Cardiac fibroblast (primary cell): ENCODE results near the gene U2AF1L4.

Source experiments
- DNase-seq, 2 donors: peaks; one replicate each; pipeline versions ENCODE4 v3.0.0 to v3.0.0-alpha.2; 2010; ENCODE audit warnings: low read depth in 2 of 2
- H3K4me3 ChIP-seq, 2 donors: replicated peaks in 1 of 2; 1 replicate in 1 of 2; 2 replicates in 1 of 2; pipeline ENCODE4 v1.5.1; 2011; ENCODE audit warnings: low read depth in 2 of 2, low read length in 2 of 2, mild to moderate bottlenecking in 2 of 2, moderate library complexity in 1 of 2
- TF ChIP-seq, protein P1 (sequence below): IDR thresholded peaks from one replicate; pipeline ENCODE4 v1.5.1; 2011; ENCODE audit warnings: low read depth, mild to moderate bottlenecking, low read length, inconsistent platforms

The U2AF1L4 gene

DNA sequence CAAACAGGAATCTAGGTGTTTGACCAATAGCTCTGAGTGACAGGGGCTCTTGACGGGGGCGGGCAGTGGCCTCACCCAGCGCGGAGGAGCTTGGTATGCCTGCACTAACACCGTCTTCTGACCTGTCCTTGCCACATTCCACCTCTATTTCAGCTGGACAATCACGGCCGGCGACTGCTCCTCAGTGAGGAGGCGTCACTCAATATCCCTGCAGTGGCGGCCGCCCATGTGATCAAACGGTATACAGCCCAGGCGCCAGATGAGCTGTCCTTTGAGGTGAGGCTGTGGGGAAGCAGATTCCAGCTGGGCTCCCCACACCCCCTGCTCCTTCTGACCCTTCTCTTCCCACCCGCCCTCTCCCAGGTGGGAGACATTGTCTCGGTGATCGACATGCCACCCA lies 34.8 kb upstream of the U2AF1L4 start:
- no peak for DNase-seq
- H3K4me3 ChIP-seq: no peak overlapping the region

DNA sequence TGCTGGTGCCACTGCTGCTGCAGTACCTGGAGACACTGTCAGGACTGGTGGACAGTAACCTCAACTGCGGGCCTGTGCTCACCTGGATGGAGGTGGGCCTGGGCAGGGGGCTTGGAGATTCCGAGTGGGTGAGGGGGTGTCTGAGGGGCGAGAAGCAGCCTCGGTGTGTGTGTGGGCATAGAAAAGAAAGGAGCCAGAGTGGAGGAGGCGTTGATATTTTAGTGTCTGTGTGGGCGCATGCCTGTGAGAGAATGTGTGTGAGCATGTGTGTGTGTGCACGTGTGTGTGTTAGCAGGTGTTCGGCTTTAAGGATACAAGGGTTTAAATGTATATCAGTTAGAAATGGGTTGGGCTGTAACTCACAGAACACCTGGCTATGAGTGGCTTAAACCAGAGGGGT lies 33.8 kb upstream of the U2AF1L4 start:
- no peak for DNase-seq
- TF ChIP-seq, protein P1, sequence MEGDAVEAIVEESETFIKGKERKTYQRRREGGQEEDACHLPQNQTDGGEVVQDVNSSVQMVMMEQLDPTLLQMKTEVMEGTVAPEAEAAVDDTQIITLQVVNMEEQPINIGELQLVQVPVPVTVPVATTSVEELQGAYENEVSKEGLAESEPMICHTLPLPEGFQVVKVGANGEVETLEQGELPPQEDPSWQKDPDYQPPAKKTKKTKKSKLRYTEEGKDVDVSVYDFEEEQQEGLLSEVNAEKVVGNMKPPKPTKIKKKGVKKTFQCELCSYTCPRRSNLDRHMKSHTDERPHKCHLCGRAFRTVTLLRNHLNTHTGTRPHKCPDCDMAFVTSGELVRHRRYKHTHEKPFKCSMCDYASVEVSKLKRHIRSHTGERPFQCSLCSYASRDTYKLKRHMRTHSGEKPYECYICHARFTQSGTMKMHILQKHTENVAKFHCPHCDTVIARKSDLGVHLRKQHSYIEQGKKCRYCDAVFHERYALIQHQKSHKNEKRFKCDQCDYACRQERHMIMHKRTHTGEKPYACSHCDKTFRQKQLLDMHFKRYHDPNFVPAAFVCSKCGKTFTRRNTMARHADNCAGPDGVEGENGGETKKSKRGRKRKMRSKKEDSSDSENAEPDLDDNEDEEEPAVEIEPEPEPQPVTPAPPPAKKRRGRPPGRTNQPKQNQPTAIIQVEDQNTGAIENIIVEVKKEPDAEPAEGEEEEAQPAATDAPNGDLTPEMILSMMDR: no peak
- no peak overlapping the region for H3K4me3 ChIP-seq

More for the DNA sequence above, 34.8 kb upstream of the U2AF1L4 start:
- TF ChIP-seq, protein P1: no peak

DNA sequence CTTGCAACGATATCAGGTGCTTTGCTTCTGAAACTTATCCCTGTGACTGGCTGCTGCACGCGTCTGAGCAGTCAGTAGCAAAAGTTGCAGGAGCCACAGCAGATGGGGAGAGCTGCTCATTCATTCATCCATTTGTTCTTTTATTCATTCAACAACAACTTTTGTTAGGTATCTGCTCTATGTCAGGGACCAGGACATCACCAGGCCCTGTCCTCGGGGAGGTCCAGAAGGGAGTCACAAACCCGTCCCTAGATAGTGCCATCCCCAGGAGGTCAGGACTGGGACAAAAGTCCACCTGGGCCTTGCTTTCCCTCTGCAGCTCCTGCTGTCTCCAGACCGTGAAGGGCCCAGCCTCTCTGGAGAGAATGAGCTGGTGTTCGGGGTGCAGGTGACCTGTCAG lies 32.7 kb upstream of the U2AF1L4 start:
- no peak overlapping the region for H3K4me3 ChIP-seq
- TF ChIP-seq, protein P1: no peak
- DNase-seq: no peak

DNA sequence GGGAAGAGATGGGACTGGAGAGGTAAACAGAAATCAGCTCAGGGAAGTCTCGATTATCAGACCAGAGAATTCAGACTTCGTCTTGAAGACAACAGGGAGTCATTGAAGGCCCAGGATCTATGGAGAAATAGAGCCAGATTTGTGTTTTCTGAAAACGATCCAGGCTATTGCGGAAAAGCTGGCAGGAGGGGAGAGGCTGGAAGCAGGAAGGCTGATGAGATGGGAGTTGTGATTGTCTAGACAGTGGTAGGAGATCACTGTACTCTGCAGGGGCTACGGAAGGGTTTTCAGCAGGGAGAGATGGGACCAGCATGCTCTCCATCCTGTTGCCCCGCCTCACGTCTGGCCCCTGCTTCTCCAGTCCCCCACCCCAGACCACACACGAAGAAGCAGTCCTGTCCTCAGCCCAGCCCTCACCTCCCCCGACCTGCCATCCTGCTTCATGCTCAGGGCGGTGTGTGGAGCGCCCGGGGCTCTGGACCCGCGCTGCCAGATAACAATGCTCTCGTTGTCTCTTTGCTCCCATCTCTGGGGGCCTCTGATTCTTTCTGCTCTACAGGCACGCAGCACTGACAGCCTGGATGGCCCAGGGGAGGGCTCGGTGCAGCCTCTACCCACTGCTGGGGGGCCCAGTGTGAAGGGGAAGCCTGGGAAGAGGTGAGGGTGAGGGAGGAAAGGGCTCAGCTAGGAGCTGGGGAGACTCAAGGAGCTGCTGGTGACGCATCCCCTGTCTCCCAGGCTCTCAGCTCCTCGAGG lies 32.0 kb upstream of the U2AF1L4 start:
- DNase-seq: peak in 1 of 2 donors; percentile 8
- TF ChIP-seq, protein P1: no peak
- no peak overlapping the region for H3K4me3 ChIP-seq

DNA sequence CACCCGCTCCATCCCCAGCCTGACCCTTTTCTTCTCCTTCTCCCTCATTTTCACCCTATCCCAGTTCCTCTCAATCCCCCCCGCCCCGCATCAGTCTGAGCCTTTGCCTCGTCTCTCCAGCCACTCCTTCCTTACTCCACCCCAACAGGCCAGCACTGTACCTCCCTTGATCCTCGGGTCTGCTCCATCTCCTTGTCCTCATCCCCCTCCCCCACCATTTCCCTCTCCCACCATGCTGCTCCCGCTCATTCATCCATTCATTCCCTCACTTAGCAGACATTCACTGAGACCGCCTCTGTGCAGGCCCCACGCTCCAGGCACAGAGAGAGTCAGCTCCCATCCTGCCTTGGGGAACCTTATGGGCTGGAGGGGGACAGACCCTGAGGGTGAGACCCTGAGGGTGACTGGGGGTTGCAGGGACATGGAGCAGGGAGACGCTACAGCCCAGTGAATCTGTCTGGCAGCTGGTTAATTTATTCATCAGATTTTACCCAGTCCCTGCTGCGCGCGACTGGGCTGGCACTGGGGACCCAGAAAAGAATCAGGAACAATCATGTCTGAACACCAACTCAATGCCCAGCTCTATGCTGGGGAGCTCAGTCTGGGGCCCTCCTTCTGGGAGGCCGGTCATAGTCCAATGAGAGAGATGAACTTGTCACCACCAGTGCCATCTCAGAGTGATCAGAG lies 31.0 kb upstream of the U2AF1L4 start:
- no peak for DNase-seq
- peak overlapping the region; percentile 68 to 70 for H3K4me3 ChIP-seq
- TF ChIP-seq, protein P1: no peak

DNA sequence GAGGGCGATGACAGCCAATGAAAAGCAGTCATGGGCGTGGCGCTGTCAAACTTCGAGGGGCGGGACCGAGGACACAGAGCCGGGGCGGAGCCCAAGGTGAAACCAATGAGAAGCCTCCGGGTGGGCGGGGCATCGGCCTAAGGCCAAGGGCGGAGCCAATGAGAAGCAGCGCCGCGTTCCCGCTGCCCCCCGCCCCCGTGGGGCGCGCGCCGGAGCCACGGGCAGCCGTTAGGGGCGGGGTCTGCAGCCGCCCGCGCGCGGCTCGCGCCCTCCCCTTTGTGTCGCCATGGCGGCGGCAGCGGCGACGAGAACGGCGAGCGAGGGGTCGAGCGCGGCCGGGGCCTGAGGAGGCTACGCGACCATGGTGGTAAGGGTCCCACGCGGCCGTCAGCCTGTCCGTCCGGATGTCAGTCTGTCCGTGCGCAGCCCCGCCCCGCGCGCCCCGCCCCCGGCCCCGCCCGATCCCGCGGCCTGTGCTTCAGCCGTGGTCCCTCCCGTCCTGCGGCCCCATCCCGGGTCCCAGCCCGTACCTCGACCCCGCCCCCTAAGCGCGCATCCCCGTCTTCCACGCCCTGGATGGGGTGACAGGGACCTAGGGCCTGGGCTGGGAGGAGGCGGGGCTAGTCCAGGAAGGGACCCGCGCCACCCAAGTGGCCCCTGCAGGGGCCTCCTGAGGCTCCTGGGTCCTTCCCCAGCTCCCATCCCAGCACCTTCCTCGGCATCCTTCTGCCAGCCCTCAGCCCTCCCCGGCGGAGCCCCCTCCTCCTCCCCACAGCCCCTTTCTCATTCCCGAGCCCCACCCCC lies 30.3 kb upstream of the U2AF1L4 start, which contains the start of gene ARHGAP33:
TSS of gene ARHGAP33 (plus strand) at position 267 of the 804 bp plus-strand sequence. CDS start at position 362, 95 bp downstream.
- peak within 1 kb of the TSS; percentile 68 to 70 for H3K4me3 ChIP-seq
- peak; percentile 96 for DNase-seq
- TF ChIP-seq, protein P1: no peak
